OCI-LY1 (cell line): ENCODE data around the gene DENND11.

Experiments
- CTCF ChIP-seq: fragments of 200-600 bp; sonication (generic), shearing (Covaris generic); IDR thresholded peaks from 2 replicates; pipeline ENCODE4 v1.5.1; 2017; ENCODE audit warnings: mild to moderate bottlenecking, antibody characterized with exemption, low read length, moderate library complexity, mixed read lengths
- EZH2 ChIP-seq: fragments of 200-600 bp; sonication (generic), shearing (Covaris generic); IDR thresholded peaks from 2 replicates; pipeline ENCODE4 v1.8.0; 2017; ENCODE audit warnings: borderline replicate concordance, mixed run types, mild to moderate bottlenecking, antibody characterized with exemption, low read length, moderate library complexity, mixed read lengths

DNA sequence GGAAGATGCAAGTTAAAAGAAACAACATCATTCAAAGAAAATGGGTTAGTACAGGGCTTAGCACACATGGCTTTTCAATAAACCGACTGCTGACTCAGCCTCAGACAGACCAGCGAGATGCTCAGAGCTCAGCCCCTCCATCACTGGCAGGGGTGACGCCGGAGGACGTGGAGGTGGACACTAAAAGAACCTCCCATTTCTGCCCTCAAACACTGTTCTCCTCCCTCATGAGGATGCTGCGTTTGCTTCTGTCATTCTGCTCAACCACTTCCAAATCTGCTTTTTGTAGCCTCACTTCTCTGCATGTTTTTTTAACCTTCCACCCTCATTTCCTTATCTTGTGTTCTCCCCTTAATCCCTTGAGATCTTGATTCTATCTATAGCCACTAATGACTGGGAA is 15.3 kb downstream of the DENND11 start:
- TF ChIP-seq CTCF (no peak), EZH2 (no peak)
